ENCODE measurements around the gene MPDU1.

MPDU1 gene

DNA sequence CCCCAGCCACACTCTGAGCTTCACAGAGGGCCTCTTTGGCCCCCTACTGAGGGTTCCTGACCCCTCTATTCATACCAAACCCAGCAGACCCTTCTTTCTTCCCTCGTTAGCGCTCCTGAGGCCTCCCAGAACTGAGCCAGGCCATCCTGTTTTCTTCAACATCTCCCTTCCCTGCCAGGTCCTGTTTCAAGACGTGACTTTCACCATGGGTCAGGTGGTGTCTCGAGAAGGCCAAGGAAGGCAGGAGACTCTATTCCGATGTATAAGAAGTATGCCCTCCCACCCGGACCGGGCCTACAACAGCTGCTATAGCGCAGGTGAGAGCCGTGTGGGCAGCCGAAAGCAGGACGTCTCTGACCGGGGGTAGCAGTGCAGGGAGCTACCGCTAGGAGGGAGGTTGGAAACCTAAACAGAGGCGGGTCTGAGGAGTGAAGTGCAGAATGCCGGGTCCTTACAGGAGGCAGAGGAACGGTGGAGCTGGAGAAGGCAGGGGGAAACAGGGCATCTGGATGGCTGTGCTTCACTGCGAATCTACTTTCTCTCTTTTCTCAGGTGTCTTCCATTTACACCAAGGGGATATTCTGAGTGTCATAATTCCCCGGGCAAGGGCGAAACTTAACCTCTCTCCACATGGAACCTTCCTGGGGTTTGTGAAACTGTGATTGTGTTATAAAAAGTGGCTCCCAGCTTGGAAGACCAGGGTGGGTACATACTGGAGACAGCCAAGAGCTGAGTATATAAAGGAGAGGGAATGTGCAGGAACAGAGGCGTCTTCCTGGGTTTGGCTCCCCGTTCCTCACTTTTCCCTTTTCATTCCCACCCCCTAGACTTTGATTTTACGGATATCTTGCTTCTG is 23.3 kb upstream of the MPDU1 start:
- no peak for DNase-seq (ENCODE audit: low spot score)

DNA sequence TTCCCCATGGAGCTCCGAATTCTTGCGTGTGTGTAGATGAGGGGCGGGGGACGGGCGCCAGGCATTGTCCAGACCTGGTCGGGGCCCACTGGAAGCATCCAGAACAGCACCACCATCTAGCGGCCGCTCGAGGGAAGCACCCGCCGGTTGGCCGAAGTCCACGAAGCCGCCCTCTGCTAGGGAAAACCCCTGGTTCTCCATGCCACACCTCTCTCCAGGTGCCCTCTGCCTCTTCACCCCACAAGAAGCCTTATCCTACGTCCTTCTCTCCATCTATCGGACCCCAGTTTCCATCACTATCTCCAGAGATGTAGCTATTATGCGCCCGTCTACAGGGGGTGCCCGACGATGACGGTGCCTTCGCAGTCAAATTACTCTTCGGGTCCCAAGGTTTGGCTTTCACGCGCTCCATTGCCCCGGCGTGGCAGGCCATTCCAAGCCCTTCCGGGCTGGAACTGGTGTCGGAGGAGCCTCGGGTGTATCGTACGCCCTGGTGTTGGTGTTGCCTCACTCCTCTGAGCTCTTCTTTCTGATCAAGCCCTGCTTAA is 22.6 kb upstream of the MPDU1 start:
- peak; percentile 89 for DNase-seq (ENCODE audit: low spot score)

DNA sequence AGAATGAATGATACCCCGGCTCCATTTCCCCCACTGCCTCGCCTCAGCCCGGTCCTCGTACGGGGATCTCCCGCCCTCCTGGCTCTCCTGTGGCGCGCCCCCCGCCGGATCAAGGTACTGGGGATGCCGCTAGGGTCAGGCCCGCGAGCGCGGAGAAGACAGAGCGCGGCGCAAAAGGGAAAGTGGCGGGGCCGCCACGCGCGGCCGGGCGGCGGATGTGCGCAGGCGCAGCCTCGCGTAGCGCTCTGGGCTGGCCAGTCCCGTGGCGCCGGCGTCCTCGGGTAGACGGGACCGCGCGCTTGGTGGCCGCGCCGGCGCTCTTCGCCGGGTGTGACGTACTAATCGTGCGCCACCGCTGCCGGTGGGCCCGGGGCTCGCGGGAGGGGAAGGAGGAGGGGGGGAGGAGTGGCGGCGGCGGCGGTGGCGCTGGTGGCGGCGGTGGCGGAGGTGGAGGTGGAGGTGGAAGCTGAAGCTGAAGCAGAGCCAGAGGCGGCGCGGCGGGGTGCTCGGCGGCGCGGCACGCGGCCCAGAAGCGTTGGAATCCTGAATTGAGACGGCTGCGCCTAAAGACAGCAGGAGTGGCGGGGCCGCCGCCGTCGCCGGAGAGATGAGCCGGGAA is 22.0 kb upstream of the MPDU1 start, which contains the start of gene SENP3:
Gene SENP3, plus strand, starts transcription at position 331 of the 619 bp plus-strand sequence. CDS start 1,158 bp downstream, outside the sequence.
- peak; percentile 88 for DNase-seq (ENCODE audit: low spot score)

GRCh38 chr17:7562208-7562605 is 21.4 kb upstream of the MPDU1 start:
- no peak for DNase-seq (ENCODE audit: low spot score)

DNA sequence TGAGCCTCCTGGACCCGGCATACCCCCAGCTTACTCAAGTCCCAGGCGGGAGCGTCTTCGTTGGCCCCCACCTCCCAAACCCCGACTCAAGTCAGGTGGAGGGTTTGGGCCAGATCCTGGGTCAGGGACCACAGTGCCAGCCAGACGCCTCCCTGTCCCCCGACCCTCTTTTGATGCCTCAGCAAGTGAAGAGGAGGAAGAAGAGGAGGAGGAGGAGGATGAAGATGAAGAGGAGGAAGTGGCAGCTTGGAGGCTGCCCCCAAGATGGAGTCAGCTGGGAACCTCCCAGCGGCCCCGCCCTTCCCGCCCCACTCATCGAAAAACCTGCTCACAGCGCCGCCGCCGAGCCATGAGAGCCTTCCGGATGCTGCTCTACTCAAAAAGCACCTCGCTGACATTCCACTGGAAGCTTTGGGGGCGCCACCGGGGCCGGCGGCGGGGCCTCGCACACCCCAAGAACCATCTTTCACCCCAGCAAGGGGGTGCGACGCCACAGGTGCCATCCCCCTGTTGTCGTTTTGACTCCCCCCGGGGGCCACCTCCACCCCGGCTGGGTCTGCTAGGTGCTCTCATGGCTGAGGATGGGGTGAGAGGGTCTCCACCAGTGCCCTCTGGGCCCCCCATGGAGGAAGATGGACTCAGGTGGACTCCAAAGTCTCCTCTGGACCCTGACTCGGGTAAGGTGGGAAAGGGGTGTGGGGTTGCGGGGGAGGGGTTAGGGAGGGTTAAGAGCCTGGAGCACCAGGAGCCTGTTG is 20.4 kb upstream of the MPDU1 start:
- no peak for DNase-seq (ENCODE audit: low spot score)

DNA sequence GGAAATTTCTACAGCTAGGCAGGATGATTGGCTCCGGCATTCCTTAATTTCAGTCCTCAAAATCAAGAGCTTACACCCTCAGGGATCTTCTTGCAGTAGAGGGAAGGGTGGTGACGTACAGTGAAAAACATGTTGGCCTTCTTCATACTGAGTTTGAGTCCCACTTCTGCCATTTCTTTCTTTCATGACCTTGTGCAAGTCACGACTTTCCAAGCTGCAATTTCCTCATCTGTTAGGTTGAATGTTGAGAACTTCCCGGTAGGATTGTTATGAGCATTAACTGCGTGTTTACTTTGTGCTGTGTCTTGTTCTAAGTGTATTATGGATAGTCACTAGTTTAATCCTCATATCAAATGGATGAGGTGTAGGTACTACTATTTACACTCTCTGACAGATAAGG is 14.1 kb upstream of the MPDU1 start:
- DNase-seq (ENCODE audit: low spot score) = no peak

DNA sequence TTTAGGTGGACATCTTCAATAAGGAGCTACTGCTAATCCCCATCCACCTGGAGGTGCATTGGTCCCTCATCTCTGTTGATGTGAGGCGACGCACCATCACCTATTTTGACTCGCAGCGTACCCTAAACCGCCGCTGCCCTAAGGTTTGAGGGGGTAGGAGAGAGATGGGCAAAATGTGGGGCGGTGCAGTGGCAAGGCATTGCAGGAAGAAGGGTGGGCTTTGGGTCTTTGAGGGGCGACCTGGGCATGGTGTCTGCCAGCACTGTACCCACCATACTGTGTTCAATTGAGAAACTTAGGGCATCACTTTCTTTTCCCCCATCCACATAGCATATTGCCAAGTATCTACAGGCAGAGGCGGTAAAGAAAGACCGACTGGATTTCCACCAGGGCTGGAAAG is 13.3 kb upstream of the MPDU1 start:
- no peak for DNase-seq (ENCODE audit: low spot score)

GRCh38 chr17:7572338-7572587 is 11.4 kb upstream of the MPDU1 start:
- DNase-seq (ENCODE audit: low spot score) = no peak

DNA sequence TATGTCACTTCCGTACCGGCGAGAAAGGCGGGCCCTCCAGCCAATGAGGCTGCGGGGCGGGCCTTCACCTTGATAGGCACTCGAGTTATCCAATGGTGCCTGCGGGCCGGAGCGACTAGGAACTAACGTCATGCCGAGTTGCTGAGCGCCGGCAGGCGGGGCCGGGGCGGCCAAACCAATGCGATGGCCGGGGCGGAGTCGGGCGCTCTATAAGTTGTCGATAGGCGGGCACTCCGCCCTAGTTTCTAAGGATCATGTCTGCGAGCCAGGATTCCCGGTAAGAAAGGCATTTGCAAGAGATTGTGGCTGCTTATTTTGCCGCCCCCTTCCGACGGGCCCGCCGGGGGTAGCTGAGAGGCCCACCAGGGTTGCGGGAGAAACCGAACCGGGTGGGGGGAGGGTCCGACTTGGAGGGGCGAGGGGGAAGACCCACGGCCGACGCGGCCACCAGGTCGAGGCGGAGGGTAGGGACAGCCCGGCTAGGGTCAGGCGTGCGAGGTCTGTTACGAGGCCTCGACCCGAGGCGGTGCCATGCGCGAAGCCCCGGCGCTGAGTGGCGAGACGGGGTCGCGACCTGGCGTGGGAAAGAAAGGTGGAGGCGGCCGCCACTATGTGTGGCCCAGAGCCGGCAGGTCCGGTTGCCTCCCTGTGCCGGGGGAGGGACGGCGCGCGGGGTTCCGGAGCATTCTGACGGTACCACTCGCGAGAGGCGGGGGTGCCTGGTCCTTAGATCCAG is 10.9 kb upstream of the MPDU1 start:
- DNase-seq (ENCODE audit: low spot score) = peak; percentile 99

GRCh38 chr17:7573324-7574080 is 10.2 kb upstream of the MPDU1 start:
- peak; percentile 94 for DNase-seq (ENCODE audit: low spot score)

GRCh38 chr17:7574176-7574953 is 9.3 kb upstream of the MPDU1 start:
- no peak for DNase-seq (ENCODE audit: low spot score)

DNA sequence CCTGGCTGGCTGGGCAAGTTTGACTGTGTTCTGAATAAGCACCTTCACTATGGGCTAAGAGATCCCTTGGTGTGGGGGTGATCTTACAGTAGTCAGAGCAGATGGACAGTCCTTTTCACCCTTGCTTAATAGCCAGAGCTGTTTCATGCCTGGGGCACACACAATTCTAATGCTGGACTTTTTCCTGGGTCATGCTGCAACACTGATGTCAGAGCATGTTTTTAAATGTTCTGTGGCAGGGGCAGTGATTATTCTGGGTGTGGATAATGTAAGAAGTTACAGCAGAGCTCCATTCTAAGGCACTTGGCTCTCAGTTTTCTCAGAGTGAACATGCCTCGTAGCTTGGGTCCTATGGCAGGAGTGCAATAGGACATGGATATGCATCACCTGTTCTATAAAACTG is 8.2 kb upstream of the MPDU1 start:
- no peak for DNase-seq (ENCODE audit: low spot score)

- no peak for DNase-seq (ENCODE audit: low spot score)
Observed at GRCh38 chr17:7575959-7576358, 7.7 kb upstream of the MPDU1 start.

DNA sequence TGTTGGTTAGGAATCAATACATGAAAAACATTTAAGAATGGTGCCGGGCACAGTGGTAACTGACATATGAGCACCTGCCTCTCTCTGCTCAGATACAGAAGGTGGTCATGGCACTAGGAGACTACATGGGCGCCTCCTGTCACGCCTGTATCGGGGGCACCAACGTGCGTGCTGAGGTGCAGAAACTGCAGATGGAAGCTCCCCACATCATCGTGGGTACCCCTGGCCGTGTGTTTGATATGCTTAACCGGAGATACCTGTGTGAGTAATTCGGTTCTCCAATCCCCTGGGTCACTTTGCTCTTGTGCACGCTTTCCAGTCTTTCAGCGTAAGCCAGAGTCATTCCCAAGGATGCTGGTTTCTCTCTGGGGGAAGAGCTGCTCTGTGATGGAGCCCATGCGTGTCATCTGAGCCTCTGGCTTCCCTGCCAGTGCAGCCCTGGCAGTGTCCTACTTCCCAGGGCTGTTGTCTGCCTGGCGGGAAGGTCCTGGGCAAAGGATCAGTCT is 7.2 kb upstream of the MPDU1 start:
- no peak for DNase-seq (ENCODE audit: low spot score)

DNA sequence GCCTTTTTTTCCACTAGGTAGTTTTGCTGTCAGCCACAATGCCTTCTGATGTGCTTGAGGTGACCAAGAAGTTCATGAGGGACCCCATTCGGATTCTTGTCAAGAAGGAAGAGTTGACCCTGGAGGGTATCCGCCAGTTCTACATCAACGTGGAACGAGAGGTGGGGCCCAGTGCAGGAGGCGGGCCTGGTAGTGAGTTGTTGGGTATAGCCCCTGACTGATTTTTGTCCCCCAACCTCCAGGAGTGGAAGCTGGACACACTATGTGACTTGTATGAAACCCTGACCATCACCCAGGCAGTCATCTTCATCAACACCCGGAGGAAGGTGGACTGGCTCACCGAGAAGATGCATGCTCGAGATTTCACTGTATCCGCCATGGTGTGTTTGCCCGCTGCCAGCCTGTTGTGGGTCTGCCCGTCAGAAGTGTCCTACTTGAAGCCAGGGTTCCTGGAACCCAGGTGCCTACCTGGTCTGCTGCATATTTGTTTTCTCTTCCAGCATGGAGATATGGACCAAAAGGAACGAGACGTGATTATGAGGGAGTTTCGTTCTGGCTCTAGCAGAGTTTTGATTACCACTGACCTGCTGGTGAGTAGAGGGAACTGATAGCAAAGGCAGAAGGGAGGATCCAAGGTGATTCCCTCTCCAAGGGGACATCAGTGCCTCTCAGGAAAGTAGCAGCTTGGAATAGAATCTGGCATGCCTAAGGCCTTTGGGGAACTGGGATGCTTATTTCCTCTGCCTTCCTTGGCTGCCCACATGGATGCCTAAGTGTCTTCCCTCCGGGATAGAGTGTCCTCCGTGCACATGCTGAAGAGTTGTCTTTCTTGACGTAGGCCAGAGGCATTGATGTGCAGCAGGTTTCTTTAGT is 6.1 kb upstream of the MPDU1 start:
- no peak for DNase-seq (ENCODE audit: low spot score)

GRCh38 chr17:7579001-7579833 is 4.4 kb upstream of the MPDU1 start, which contains the start of gene CD68:
Gene CD68, plus strand, starts transcription at chr17:7579638. Its CDS starts 40 bp downstream, at chr17:7579678.
- peak; percentile 70 for DNase-seq (ENCODE audit: low spot score)

DNA sequence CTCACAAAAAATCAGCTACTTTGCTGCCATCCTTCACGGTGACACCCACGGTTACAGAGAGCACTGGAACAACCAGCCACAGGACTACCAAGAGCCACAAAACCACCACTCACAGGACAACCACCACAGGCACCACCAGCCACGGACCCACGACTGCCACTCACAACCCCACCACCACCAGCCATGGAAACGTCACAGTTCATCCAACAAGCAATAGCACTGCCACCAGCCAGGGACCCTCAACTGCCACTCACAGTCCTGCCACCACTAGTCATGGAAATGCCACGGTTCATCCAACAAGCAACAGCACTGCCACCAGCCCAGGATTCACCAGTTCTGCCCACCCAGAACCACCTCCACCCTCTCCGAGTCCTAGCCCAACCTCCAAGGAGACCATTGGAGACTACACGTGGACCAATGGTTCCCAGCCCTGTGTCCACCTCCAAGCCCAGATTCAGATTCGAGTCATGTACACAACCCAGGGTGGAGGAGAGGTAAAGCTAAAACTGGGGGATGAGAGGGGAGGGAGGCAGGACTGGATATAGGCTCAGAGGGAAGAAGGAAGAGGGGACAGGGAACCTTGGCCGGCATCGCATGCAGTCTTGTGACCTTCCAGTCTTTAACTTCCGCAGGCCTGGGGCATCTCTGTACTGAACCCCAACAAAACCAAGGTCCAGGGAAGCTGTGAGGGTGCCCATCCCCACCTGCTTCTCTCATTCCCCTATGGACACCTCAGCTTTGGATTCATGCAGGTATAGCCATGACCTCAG is 3.6 kb upstream of the MPDU1 start:
- no peak for DNase-seq (ENCODE audit: low spot score)
